OCI-LY7 (cell line): ENCODE measurements around the gene EIF5A2. TPM values are rescaled to one million over a fixed set of nuclear protein-coding genes. Genes with fewer than 3 reads are reported as not detected.
"Not testable (repeated sequence)": the region's sequence is repeated elsewhere in the genome, so short reads cannot be mapped to it uniquely, and the experiment has no call there.

Experiments used
- BruUV-seq: library from RNA; stranded (reverse); fragments of 400-500 nt; replicated peaks from 2 replicates; lab custom pipeline; 2021; lab: Mats Ljungman, UMichigan
- CTCF ChIA-PET: fragments of 300-600 bp; sonication (Branson Sonifier 250); formaldehyde crosslinking; loops from one replicate; lab custom pipeline; 2022; ENCODE audit warnings: antibody characterized with exemption; ENCODE audit not compliant: unreplicated experiment; lab: Charles Lee
- POLR2A ChIA-PET: fragments of 300-600 bp; sonication (Branson Sonifier 250); formaldehyde crosslinking; loops from one replicate; lab custom pipeline; 2022; ENCODE audit warnings: antibody characterized with exemption; lab: Charles Lee
- DNase-seq: peaks from one replicate; pipeline ENCODE4 v3.0.0-alpha.2; 2015; ENCODE audit warnings: low spot score
- H2AFZ ChIP-seq: fragments of 200-600 bp; sonication (generic), shearing (Covaris generic); 2 replicates; pipeline ENCODE4 v1.6.1; 2014; ENCODE audit warnings: mild to moderate bottlenecking, antibody characterized with exemption, low read length, moderate library complexity
- H3K27ac ChIP-seq: fragments of 200-600 bp; sonication (generic); 2 replicates; pipeline ENCODE4 v1.5.1; 2014; ENCODE audit warnings: mixed run types, low read depth, mild to moderate bottlenecking, moderate library complexity, low read length, inconsistent platforms; ENCODE audit not compliant: poor library complexity, severe bottlenecking
- H3K36me3 ChIP-seq: fragments of 200-600 bp; sonication (generic); 2 replicates; pipeline ENCODE4 v1.6.1; 2014; ENCODE audit warnings: mild to moderate bottlenecking, antibody characterized with exemption, low read length, moderate library complexity, mixed read lengths; ENCODE audit not compliant: insufficient read depth
- H3K4me1 ChIP-seq: fragments of 200-600 bp; sonication (generic); 2 replicates; pipeline ENCODE4 v1.5.1; 2014; ENCODE audit warnings: mild to moderate bottlenecking, low read length; ENCODE audit not compliant: insufficient read depth, poor library complexity, severe bottlenecking
- H3K4me2 ChIP-seq: fragments of 200-600 bp; sonication (generic); 2 replicates; pipeline ENCODE4 v1.6.1; 2014; ENCODE audit warnings: mild to moderate bottlenecking, low read length
- H3K4me3 ChIP-seq: fragments of 200-600 bp; sonication (generic); 2 replicates; pipeline ENCODE4 v1.5.1; 2014; ENCODE audit warnings: mild to moderate bottlenecking, low read depth, low read length; ENCODE audit not compliant: poor library complexity, severe bottlenecking
- H3K79me2 ChIP-seq: fragments of 200-600 bp; sonication (generic); 2 replicates; pipeline ENCODE4 v1.6.1; 2016; ENCODE audit warnings: low read depth, mild to moderate bottlenecking, low read length, moderate library complexity, mixed read lengths; ENCODE audit not compliant: insufficient read depth
- H3K9me2 ChIP-seq: fragments of 200-600 bp; sonication (generic); 2 replicates; pipeline ENCODE4 v1.6.1; 2016; ENCODE audit warnings: mild to moderate bottlenecking, low read length, mixed read lengths; ENCODE audit not compliant: insufficient read depth
- H3K9me3 ChIP-seq: fragments of 200-600 bp; sonication (generic); 2 replicates; pipeline ENCODE4 v1.6.1; 2014; ENCODE audit warnings: mild to moderate bottlenecking, mixed run types, low read length, mixed read lengths
- H4K20me1 ChIP-seq: fragments of 200-600 bp; sonication (generic); 2 replicates; pipeline ENCODE4 v1.6.1; 2014; ENCODE audit warnings: mild to moderate bottlenecking, antibody characterized with exemption, low read length, moderate library complexity, mixed read lengths; ENCODE audit not compliant: insufficient read depth
- EZH2phosphoT487 ChIP-seq: fragments of 200-600 bp; sonication (generic); IDR thresholded peaks from 2 replicates; pipeline ENCODE4 v1.6.1; 2018; ENCODE audit warnings: low read depth, borderline replicate concordance, mild to moderate bottlenecking, mixed run types, antibody characterized with exemption, low read length, moderate library complexity, mixed read lengths
- intact Hi-C: fragments of 100-400 bp; cut with micrococcal nuclease; formaldehyde crosslinking; loops from one replicate; pipeline ENCODE4 v1.10.0; 2022; ENCODE audit not compliant: unreplicated experiment
- total RNA-seq, 2 experiments: library from RNA; depleted of rRNA in 1 of 2; stranded (reverse); fragments of >200 nt in 1 of 2; shearing (Covaris generic) in 1 of 2; gene quantifications; 2 replicates each; pipeline ENCODE4 v1.2.3, GENCODE V29; 2014 to 2022
- TF ChIP-seq, protein P1 (sequence below): fragments of 200-600 bp; sonication (generic); conservative IDR thresholded peaks from 2 replicates; pipeline ENCODE4 v1.5.1; 2014; ENCODE audit warnings: mild to moderate bottlenecking, antibody characterized with exemption, low read length, moderate library complexity, mixed read lengths

The EIF5A2 gene
- total RNA-seq, 2 experiments from 2014 or later = 3.1 to 21.9 TPM

DNA sequence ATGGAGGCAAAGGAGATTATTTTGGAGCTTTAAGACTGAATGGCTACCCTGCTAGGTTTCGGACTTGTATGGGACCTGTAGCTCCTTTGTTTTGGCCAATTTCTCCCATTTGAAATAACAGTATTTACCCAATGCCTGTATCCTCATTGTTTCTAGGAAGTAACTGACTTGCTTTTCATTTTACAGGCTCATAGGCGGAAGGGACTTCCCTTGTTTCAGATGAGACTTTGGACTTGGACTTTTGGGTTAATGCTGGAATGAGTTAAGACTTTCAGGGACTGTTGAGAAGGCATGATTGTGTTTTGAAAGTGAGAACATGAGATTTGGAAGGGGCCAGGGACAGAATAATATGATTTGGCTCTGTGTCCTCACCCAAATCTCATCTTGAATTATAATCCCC lies 10.5 kb downstream of the EIF5A2 start:
- no peak for TF ChIP-seq EZH2phosphoT487
- TF ChIP-seq, protein P1, sequence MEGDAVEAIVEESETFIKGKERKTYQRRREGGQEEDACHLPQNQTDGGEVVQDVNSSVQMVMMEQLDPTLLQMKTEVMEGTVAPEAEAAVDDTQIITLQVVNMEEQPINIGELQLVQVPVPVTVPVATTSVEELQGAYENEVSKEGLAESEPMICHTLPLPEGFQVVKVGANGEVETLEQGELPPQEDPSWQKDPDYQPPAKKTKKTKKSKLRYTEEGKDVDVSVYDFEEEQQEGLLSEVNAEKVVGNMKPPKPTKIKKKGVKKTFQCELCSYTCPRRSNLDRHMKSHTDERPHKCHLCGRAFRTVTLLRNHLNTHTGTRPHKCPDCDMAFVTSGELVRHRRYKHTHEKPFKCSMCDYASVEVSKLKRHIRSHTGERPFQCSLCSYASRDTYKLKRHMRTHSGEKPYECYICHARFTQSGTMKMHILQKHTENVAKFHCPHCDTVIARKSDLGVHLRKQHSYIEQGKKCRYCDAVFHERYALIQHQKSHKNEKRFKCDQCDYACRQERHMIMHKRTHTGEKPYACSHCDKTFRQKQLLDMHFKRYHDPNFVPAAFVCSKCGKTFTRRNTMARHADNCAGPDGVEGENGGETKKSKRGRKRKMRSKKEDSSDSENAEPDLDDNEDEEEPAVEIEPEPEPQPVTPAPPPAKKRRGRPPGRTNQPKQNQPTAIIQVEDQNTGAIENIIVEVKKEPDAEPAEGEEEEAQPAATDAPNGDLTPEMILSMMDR = no peak
- Histone ChIP-seq H4K20me1 (no peaks in the 10 kb centered on the region), H3K27ac (no peak overlapping the region), H3K4me1 (no peaks in the 10 kb centered on the region), H3K36me3 (peaks cover 51% of the 10 kb centered on the region), H3K79me2 (no peaks in the 10 kb centered on the region), H3K9me3 (no peaks in the 10 kb centered on the region), H2AFZ (no peak overlapping the region), H3K9me2 (no peaks in the 10 kb centered on the region), H3K4me3 (no peak overlapping the region), H3K4me2 (no peak overlapping the region)
- no peak for DNase-seq
- ChIA-PET POLR2A (interaction anchor here (0.8 kb wide), 1 partner anchor 13 kb away, joined by 3 read pairs; no protein-coding TSS in a partner anchor), CTCF (no interaction called here)
- no TSS peak for BruUV-seq
- intact Hi-C loops = no loop called here

DNA sequence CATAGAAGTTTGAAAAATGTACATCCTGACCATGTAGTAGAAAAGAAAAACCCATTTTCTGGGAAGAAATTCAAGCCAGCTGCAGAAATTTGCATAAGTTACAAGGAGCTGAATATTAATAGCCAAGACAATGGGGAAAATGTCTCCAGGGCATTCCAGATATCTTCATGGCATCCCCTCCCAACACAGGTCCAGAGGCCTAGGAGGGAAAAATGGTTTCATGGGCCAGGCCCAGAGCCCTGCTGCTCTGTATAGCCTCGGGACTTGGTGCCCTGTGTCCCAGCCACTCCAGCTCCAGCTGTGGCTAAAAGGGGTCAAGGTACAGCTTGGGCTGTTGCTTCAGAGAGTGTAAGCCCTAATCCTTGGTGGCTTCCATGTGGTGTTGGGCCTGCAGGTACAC lies 11.2 kb downstream of the EIF5A2 start:
- DNase-seq, intact Hi-C loops, H3K79me2 ChIP-seq, H3K4me2 ChIP-seq, H4K20me1 ChIP-seq, H2AFZ ChIP-seq, H3K9me2 ChIP-seq, BruUV-seq, H3K9me3 ChIP-seq, H3K4me1 ChIP-seq, H3K4me3 ChIP-seq, CTCF ChIA-PET, H3K27ac ChIP-seq: not testable (repeated sequence)
- POLR2A ChIA-PET = interaction anchor here (0.8 kb wide), 1 partner anchor 12 kb away, joined by 3 read pairs; no protein-coding TSS in a partner anchor
- H3K36me3 ChIP-seq = peaks cover 46% of the 10 kb centered on the region

DNA sequence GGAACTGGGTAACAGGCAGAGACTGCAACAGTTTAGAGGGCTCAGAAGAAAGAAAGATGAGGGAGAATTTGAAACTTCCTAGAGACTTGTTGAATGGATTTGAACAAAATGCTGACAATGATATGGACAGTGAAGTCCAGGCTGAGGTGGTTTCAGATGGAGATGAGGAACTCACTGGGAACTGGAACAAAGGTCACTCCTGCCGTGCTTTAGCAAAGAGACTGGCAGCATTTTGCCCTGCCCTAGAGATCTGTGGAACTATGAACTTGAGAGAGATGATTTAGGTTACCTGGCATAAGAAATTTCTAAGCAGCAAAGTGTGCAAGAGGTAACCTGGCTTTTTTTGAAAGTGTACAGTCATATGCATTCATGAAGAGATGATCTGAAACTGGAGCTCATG lies 11.7 kb downstream of the EIF5A2 start:
- Histone ChIP-seq H3K4me3 (no peak overlapping the region), H3K4me1 (no peaks in the 10 kb centered on the region), H3K36me3 (peaks cover 43% of the 10 kb centered on the region), H3K9me2 (no peaks in the 10 kb centered on the region), H3K79me2 (no peaks in the 10 kb centered on the region), H3K9me3 (no peaks in the 10 kb centered on the region), H3K4me2 (no peak overlapping the region), H3K27ac (no peak overlapping the region), H4K20me1 (no peaks in the 10 kb centered on the region), H2AFZ (no peak overlapping the region)
- POLR2A ChIA-PET = interaction anchor here (0.9 to 1.6 kb wide), 2 partner anchors 11 to 27 kb away, joined by 3 to 7 read pairs; partner anchors contain the start of gene RPL22L1
- DNase-seq = no peak
- CTCF ChIA-PET = no interaction called here
- TF ChIP-seq EZH2phosphoT487 = no peak
- TF ChIP-seq, protein P1 = no peak
- BruUV-seq = no TSS peak
- intact Hi-C loops = no loop called here

DNA sequence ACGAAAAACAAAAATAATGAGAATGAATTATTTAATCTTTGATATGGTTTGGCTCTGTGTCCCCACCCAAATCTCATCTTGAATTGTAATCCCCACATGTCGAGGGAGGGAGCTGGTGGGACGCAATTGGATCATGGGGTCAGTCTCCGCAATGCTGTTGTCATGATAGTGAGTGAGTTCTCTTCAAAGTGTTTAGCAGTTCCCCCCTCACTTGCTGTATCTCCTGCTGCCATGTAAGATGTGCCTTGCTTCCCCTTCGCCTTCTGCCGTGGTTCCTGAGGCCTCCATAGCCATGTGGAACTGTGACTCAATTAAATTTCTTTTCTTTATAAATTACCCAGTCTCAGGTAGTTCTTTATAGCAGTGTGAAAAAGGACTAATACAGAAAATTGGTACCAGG lies 12.1 kb downstream of the EIF5A2 start:
- H2AFZ ChIP-seq, H3K4me2 ChIP-seq, H3K9me2 ChIP-seq, H3K79me2 ChIP-seq, H3K4me1 ChIP-seq, BruUV-seq, DNase-seq, H3K9me3 ChIP-seq, intact Hi-C loops, H3K4me3 ChIP-seq, H4K20me1 ChIP-seq, H3K27ac ChIP-seq: not testable (repeated sequence)
- CTCF ChIA-PET = interaction anchor here (0.8 kb wide), 1 partner anchor 9 kb away, joined by 3 read pairs; no protein-coding TSS in a partner anchor
- peaks cover 43% of the 10 kb centered on the region for H3K36me3 ChIP-seq
- POLR2A ChIA-PET = interaction anchor here (0.9 to 1.6 kb wide), 2 partner anchors 11 to 27 kb away, joined by 3 to 7 read pairs; partner anchors contain the start of gene RPL22L1
